Activated CD4-positive, alpha-beta T cell treated with anti-CD3 and anti-CD28 coated beads, Interleukin-2, Interleukin-6, amounts not matched to agents 100 ng/mL and 50 ng/mL, durations not matched to agents 16 hours and 8 hours (primary cell): Measurements from ENCODE around the gene NTF4.
"Not testable (repeated sequence)": the region's sequence is repeated elsewhere in the genome, so short reads cannot be mapped to it uniquely, and the experiment has no call there.

Experiments used
- DNase-seq: peaks from one replicate; pipeline ENCODE4 v3.0.0-alpha.2; 2020

The NTF4 gene

GRCh38 chr19:49086296-49086695, 21.7 kb upstream of the NTF4 start:
- DNase-seq = no peak

GRCh38 chr19:49085868-49086232, 21.2 kb upstream of the NTF4 start:
- no peak for DNase-seq

DNA sequence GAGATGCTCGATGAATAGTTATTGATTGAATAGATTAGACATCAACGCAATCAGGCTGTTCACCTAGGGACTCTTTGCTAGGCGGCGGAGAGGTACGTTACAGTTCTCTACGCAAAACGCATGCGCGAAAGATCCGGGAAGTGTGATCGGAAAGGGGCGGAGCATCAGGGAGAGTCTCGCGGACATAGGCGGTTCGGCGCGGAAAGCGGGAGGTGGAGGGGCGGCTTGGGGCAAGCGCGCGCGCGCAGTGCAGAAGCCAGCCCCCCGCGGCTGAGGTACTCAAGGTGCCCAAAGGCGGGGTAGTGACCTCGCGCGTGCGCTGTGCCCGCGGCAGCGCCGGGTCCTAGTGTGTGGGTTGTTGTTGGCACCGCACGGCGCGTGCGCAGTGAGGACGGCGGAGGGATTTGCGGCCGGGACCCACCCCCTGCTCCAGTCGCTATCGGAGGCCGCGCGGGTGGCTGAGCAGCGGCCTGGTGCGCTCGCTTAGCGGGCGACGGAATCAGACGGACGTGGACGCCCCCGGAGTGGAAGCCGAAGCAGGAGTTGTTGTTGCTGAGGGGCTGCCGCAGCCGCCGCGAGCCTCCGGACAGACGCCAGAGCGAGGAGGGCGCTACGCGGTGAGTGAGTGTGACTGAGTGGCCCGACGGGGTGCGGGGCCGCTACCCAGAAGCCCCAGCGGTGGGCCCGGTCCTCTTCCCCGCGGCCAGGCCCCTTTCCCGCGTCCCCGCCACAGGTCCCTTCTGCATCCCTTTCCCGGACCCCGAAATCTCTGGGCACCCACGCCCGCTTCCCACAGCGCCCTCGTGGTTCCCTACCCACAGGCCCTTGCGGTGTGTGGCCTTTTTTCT, 20.6 kb upstream of the NTF4 start, which contains the start of gene SNRNP70:
SNRNP70 (plus strand) TSS at position 432 of the 848 bp plus-strand sequence. CDS start 964 bp downstream, outside the sequence.
- DNase-seq = peak; percentile 100

DNA sequence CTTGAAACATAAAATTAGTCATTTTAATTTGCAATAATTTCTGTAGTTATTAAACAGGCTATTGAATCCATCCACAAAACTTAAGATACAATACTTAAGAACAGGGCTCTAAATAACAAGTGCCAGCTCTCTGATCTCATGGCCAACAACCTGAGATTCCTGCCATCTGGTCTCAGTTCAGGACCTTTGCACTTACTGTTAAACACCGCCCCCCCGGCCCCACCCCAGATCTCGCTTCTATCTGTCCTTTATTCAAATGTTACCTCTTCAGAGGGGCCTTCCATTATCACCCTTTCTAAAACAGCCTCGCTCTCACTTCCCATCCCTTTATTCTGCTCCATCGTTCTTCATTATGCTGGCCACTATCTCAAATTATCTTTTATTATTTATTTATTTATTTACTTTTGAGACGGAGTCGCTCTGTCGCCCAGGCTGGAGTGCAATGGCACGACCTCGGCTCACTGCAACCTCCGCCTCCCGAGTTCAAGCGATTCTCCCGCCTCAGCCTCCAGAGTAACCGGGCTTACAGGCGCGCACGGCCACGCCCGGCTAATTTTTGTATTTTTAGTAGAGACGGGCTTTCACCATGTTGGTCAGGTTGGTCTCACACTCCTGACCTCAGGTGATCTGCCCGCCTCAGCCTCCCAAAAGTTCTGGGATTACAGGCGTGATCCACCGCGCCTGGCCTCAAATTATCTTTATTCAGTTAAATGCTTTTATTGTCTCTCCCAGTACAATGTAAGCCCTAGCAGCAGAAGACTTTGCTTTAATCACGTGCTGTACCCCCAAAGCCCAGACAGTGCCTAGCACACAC, 19.8 kb upstream of the NTF4 start:
- DNase-seq = no peak

GRCh38 chr19:49081273-49081672, 16.7 kb upstream of the NTF4 start:
- no peak for DNase-seq

GRCh38 chr19:49080392-49080791, 15.8 kb upstream of the NTF4 start:
- no peak for DNase-seq

- DNase-seq = peak; percentile 35
Observed at GRCh38 chr19:49074869-49075268, 10.3 kb upstream of the NTF4 start.

DNA sequence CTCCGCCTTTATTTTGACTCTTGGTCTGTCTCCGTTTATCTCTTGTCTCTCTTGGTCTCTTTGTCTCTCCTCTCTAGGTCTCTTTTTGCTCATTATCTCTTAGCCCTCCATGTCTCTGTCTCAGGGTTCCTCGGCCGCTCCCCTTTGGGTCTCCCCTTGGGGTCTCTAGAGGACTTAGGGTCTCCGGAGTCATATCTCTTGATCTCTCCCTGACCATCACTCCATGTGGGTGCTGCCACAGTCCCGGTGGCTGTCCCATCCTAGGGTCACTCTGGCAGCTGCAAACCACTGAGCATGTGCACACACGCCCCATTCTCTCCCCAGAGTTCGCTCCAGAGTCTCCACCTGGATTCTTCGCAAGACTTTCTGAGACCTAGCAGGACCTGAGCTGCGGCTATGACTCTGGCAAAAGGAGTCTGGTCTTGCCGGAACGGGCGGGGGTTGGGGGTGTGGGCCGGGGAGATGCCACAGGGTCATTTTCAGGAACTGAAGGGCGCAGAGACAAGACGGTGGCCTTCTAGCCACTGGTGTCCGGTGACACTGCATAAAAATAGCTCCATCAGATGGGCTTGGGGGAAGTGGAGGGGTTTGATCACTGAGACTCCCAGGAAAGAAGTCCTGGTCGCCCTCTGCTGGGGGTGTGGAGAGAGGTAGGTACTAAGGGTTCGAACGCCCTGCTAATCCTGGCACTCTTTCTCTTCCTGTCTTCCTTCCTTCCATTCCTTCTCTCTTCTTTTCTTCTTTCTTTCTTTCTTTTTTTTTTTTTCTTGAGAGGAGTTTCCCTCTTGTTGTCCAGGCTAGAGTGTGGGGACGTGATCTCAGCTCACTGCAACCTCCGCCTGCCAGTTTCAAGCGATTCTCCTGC, 9.1 kb upstream of the NTF4 start:
- DNase-seq = peak; percentile 16

- DNase-seq = peak; percentile 19
Observed at GRCh38 chr19:49071860-49072547, 7.4 kb upstream of the NTF4 start.

- DNase-seq = no peak
Observed at GRCh38 chr19:49070416-49070815, 5.8 kb upstream of the NTF4 start.

- DNase-seq = no peak
Observed at GRCh38 chr19:49069026-49069425, 4.4 kb upstream of the NTF4 start.

DNA sequence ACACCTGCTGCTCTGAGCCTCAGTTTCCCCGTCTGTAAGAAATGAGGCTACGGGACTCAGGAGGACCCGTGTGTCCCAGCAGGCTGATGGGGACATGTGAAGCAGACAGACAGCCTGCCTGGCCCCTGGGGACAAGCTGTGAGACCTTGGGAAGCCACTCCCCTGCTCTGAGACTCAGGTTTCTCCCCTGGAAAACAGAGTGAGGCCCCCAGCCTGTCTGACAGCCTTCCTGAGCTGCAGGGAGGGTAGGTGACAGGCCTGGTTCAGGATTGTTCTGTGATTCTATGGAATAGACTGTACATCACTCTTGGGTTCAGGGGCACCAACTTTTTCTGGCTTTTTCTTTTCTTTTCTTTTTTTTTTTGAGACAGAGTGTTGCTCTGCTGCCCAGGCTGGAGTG, 2.9 kb upstream of the NTF4 start:
- no peak for DNase-seq

- DNase-seq = no peak
Observed at GRCh38 chr19:49065905-49066512, 1.4 kb upstream of the NTF4 start.

DNA sequence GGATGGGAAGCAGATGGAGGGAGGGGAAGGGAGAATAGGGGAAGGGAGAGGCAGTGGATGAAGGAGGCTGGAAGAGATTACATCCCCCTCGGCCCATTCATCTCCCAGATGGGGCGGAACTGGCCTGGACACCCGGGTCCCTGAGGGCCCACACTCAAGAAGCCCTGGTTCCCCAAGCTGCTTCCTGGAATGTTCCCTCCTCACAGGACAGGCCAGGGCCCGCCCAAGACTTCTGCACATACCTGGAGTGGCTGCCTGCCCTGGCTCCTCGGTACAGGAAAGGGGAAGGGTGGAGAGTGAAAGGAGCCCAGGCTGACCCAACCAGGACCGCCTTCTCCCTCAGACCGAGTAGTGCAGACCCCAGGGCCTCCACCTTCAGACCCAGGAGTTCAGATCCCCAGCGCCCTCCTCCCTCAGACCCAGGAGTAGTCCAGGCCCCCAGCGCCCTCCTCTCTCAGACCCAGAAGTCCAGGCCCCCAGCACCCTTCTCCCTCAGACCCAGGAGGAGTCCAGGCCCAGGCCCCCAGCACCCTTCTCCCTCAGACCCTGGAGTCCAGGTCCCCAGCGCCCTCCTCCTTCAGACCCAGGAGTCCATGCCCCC, 489 bp downstream of the NTF4 start:
- no peak for DNase-seq

DNA sequence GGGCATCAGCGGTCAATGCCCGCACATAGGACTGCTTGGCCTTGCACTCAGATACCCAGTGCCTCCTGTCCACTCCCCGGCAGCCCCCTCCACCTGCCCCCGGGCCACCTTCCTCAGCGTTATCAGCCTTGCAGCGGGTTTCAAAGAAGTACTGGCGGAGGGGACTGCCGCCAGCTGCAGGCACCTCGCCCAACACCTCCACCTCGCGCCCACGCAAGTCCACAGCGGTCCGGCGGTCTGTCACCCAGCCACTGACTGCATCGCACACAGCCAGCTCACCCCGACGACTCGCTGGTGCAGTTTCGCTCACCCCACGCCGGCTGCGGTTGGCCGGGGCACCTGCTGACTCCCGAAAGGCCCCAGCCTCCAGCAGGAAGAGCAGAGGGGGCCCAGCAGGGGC, 3.2 kb downstream of the NTF4 start:
- DNase-seq = no peak

- DNase-seq = no peak
Observed at GRCh38 chr19:49061000-49061399, 3.6 kb downstream of the NTF4 start.

DNA sequence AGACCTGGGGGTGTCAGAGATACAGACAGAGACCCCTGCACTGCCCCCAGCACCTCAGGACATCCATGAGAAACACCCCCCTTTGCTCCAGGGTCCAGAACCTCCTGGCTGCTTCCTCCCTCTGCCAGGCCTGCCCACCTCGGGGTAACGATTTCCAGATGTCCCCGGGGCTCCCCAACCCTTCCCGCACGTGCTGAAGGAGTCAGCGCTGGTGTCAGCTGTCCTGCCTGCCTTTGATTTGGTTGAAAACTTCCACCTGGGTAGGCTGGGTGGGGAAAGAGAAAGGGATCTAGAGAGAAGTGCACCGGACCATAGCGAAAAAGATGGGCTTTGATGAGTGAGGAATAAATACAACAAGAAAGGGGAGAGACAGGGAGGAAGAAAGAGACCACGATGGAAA, 5.6 kb downstream of the NTF4 start:
- DNase-seq = no peak

GRCh38 chr19:49058562-49058961, 6.1 kb downstream of the NTF4 start:
- peak; percentile 38 for DNase-seq

GRCh38 chr19:49057636-49058234, 6.9 kb downstream of the NTF4 start, which contains the start of gene CGB7:
CGB7 (minus strand) TSS chr19:49057749; CDS start chr19:49055375, 2,374 bp downstream.
- DNase-seq = peak; percentile 32

DNA sequence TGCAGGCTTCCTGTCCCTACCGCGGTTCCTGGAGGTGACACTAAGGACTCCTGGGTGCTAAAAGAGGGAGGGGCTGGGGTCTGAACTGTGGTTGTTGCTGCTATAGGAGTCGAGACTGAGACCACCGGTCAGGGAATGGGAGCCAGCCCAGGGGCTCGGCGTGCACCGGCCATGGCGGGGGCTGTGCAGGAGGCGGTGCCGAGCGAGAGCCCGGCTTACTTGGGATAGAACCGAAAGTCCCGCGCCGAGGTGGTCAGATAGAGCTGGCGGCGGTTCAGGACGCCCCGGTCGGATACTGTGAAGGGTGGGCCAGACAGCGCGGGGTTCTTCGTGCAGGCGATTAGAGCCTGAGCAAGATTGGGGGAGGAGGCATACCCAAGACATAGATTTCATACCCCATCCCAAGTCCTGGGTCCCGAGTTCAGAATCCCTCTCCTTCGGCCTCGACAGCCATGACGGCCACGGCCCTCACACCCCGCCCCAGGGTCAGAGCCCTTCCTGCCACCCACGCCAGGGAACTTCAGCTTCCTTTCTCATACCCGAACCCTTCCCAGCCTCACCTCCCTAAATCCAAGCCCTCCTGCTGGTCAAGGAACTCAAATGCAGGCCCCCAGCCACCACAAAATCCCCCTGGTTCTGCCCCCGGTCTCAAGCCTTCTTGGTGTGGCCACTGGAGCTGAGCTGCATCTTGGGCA, 7.6 kb downstream of the NTF4 start:
- DNase-seq = not testable (repeated sequence)
